Aorta (tissue), 5 donors: ENCODE results near the gene MPV17L2. TPM values are rescaled to one million over a fixed set of nuclear protein-coding genes. Genes with fewer than 3 reads are reported as not detected.
A peak's percentile ranks its signal among the peaks of the same experiment; 100 is the strongest.

ENCODE experiments used
- ATAC-seq: fragments of 200-7000 bp; cut with Tn5 transposase; one replicate; pipeline ENCODE4 v1.9.1; 2022; ENCODE audit warnings: moderate library complexity; ENCODE audit not compliant: low FRiP score
- DNase-seq, 2 donors: peaks; one replicate each; pipeline ENCODE4 v3.0.0-alpha.2; 2020
- H3K27ac ChIP-seq, 2 donors: one replicate each; pipeline ENCODE4 v1.5.1; 2013; ENCODE audit warnings: low read length in 2 of 2, mild to moderate bottlenecking in 2 of 2, moderate library complexity in 2 of 2, control low read depth in 1 of 2, inconsistent platforms in 1 of 2, low read depth in 1 of 2
- H3K27me3 ChIP-seq, 2 donors: one replicate each; pipeline ENCODE4 v1.6.1; 2013; ENCODE audit warnings: control low read depth in 1 of 2, low read length in 1 of 2, mild to moderate bottlenecking in 1 of 2, moderate library complexity in 1 of 2; ENCODE audit not compliant: insufficient read depth in 2 of 2, control insufficient read depth in 1 of 2
- H3K36me3 ChIP-seq, 2 donors: one replicate each; pipeline ENCODE4 v1.6.1; 2013; ENCODE audit warnings: control low read depth in 1 of 2, low read length in 1 of 2, mild to moderate bottlenecking in 1 of 2; ENCODE audit not compliant: insufficient read depth in 2 of 2, control insufficient read depth in 1 of 2
- H3K4me1 ChIP-seq, 2 donors: one replicate each; pipeline ENCODE4 v1.6.1; 2013; ENCODE audit warnings: low read length in 2 of 2, control low read depth in 1 of 2, mild to moderate bottlenecking in 1 of 2, moderate library complexity in 1 of 2; ENCODE audit not compliant: insufficient read depth in 2 of 2, control insufficient read depth in 1 of 2
- H3K4me3 ChIP-seq, 2 donors: one replicate each; pipeline ENCODE4 v1.5.1; 2013; ENCODE audit warnings: low read length in 2 of 2, control low read depth in 1 of 2, mild to moderate bottlenecking in 1 of 2
- H3K9me3 ChIP-seq: one replicate; pipeline ENCODE4 v1.6.1; 2013; ENCODE audit warnings: mild to moderate bottlenecking, low read length; ENCODE audit not compliant: control insufficient read depth
- WGBS, 2 donors: extraction: QIAGEN DNeasy Blood & Tissue Kit; methylation state at CpG; one replicate each; pipeline ENCODE4 v1.1.7; 2013; 5-methylcytosine and 5-hydroxymethylcytosine counted together
- intact Hi-C, 2 donors: fragments of 100-400 bp; cut with DNase I; formaldehyde crosslinking; loops; one replicate each; pipeline versions ENCODE4 v1.14.2 to v1.15.0; 2022
- polyA plus RNA-seq, 2 donors: library from polyadenylated mRNA; stranded (reverse); fragments of 200-250 nt; gene quantifications; one replicate each; pipeline ENCODE4 v1.2.3, GENCODE V29; 2013
- total RNA-seq, 2 donors: library from RNA; stranded (reverse); fragmentation: NEBNext Ultra II Directional; extraction: Animal tissue kit (Norgen Biotek cat#: 25700); gene quantifications; one replicate each; pipeline ENCODE4 v1.2.1, GENCODE V29; 2021
- donor health status: healthy with polysubstance abuse.
- donor health status: Bipolar disorder and iron deficiency.
- donor health status: DM: no; HTN: no; CAD: no.
- donor health status: DM: no; HTN: no; CAD: no.
- donor health status: DM: yes; HTN: yes; CAD: no.

The MPV17L2 gene
- total and polyA plus RNA-seq, 4 donors = 5.7 to 12.2 (median 6.2) TPM

GRCh38 chr19:18173572-18174288, 19.3 kb upstream of the MPV17L2 start, which contains the start of gene IFI30:
IFI30 (plus strand) TSS chr19:18173813; CDS start chr19:18173842, 29 bp downstream.
- Histone ChIP-seq H3K27me3 (no peaks in the 10 kb centered on the region), H3K27ac (no peak within 1 kb of the TSS), H3K9me3 (no peaks in the 10 kb centered on the region), H3K36me3 (no peaks in the 10 kb centered on the region), H3K4me1 (no peaks in the 10 kb centered on the region), H3K4me3 (peak within 1 kb of the TSS; percentile 24 to 43)
- ATAC-seq (peak; percentile 80), DNase-seq (peak; percentile 90 to 91)
- intact Hi-C loops = no loop called here
- 0 to 1% methylated on average over 38 to 47 of the region's 47 CpGs for WGBS, 2 donors

- no peaks in the 10 kb centered on the region for H3K4me1 ChIP-seq
- 81 to 83% methylated on average over 11 of the region's 11 CpGs for WGBS, 2 donors
- intact Hi-C loops = no loop called here
Observed at GRCh38 chr19:18174983-18175382, 18.0 kb upstream of the MPV17L2 start.

GRCh38 chr19:18176367-18177310, 16.4 kb upstream of the MPV17L2 start:
- H3K4me3 ChIP-seq = no peak overlapping the region
- H3K9me3 ChIP-seq = no peaks in the 10 kb centered on the region
- H3K27me3 ChIP-seq = no peaks in the 10 kb centered on the region
- no peaks in the 10 kb centered on the region for H3K4me1 ChIP-seq
- DNase-seq (no peak), ATAC-seq (no peak)
- H3K36me3 ChIP-seq = no peaks in the 10 kb centered on the region
- intact Hi-C loops = no loop called here
- H3K27ac ChIP-seq = no peak overlapping the region
- WGBS, 2 donors = 79 to 87% methylated on average over 19 of the region's 19 CpGs

More at GRCh38 chr19:18174983-18175382, 18.0 kb upstream of the MPV17L2 start:
- Histone ChIP-seq H3K4me3 (no peak overlapping the region), H3K9me3 (no peaks in the 10 kb centered on the region), H3K27me3 (no peaks in the 10 kb centered on the region), H3K27ac (no peak overlapping the region), H3K36me3 (no peaks in the 10 kb centered on the region)
- ATAC-seq (no peak), DNase-seq (no peak)

GRCh38 chr19:18179957-18180356, 13.1 kb upstream of the MPV17L2 start:
- Histone ChIP-seq H3K4me3 (no peak overlapping the region), H3K27me3 (no peaks in the 10 kb centered on the region), H3K36me3 (no peaks in the 10 kb centered on the region), H3K9me3 (no peaks in the 10 kb centered on the region), H3K4me1 (no peaks in the 10 kb centered on the region), H3K27ac (no peak overlapping the region)
- ATAC-seq (no peak), DNase-seq (no peak)
- intact Hi-C loops = no loop called here
- 87 to 91% methylated on average over 5 of the region's 5 CpGs for WGBS, 2 donors

- no peak overlapping the region for H3K4me3 ChIP-seq
- intact Hi-C loops = no loop called here
- H3K27ac ChIP-seq = no peak overlapping the region
- H3K27me3 ChIP-seq = no peaks in the 10 kb centered on the region
- no peaks in the 10 kb centered on the region for H3K36me3 ChIP-seq
- H3K4me1 ChIP-seq = no peaks in the 10 kb centered on the region
- ATAC-seq = no peak
- no peaks in the 10 kb centered on the region for H3K9me3 ChIP-seq
- no peak for DNase-seq
Observed at GRCh38 chr19:18183529-18183928, 9.5 kb upstream of the MPV17L2 start.

- ATAC-seq (no peak), DNase-seq (no peak)
- H3K27me3 ChIP-seq = no peaks in the 10 kb centered on the region
- H3K4me3 ChIP-seq = no peak overlapping the region
- H3K4me1 ChIP-seq = no peaks in the 10 kb centered on the region
- 54 to 59% methylated on average over 6 of the region's 6 CpGs for WGBS, 2 donors
- intact Hi-C loops = no loop called here
- H3K9me3 ChIP-seq = no peaks in the 10 kb centered on the region
- H3K27ac ChIP-seq = no peak overlapping the region
- H3K36me3 ChIP-seq = no peaks in the 10 kb centered on the region
Observed at GRCh38 chr19:18185538-18185937, 7.5 kb upstream of the MPV17L2 start.

- intact Hi-C loops = loop anchor here (5.0 kb wide), 1 partner anchor 62 kb away; no protein-coding TSS in a partner anchor
- no peaks in the 10 kb centered on the region for H3K4me1 ChIP-seq
- DNase-seq (no peak), ATAC-seq (no peak)
- no peaks in the 10 kb centered on the region for H3K27me3 ChIP-seq
- H3K27ac ChIP-seq = no peak overlapping the region
- H3K4me3 ChIP-seq = no peak overlapping the region
- no peaks in the 10 kb centered on the region for H3K36me3 ChIP-seq
- H3K9me3 ChIP-seq = no peaks in the 10 kb centered on the region
- 88% methylated on average over 4 of the region's 4 CpGs for WGBS, 2 donors
Observed at GRCh38 chr19:18190278-18190677, 2.7 kb upstream of the MPV17L2 start.

GRCh38 chr19:18191640-18192062, 1.4 kb upstream of the MPV17L2 start:
- Histone ChIP-seq H3K27me3 (no peaks in the 10 kb centered on the region), H3K4me3 (peak overlapping the region in 1 of 2 donors; percentile 41), H3K27ac (no peak overlapping the region), H3K9me3 (no peaks in the 10 kb centered on the region), H3K36me3 (no peaks in the 10 kb centered on the region), H3K4me1 (no peaks in the 10 kb centered on the region)
- WGBS, 2 donors = 58 to 61% methylated on average over 5 of the region's 5 CpGs
- no peak for DNase-seq
- no peak for ATAC-seq
- intact Hi-C loops = loop anchor here (1.0 to 5.0 kb wide), 3 partner anchors 61 to 137 kb away; partner anchors contain the start of gene LSM4 (in 1 of the 2)
